PC-9 (cell line): ENCODE measurements around the gene PAQR4.

Source experiments
- EZH2 ChIP-seq: fragments of 200-600 bp; sonication (generic); IDR thresholded peaks from 2 replicates; pipeline ENCODE4 v1.8.0; 2017; ENCODE audit warnings: antibody characterized with exemption, low read depth
- TF ChIP-seq, protein P1 (sequence below): fragments of 200-600 bp; sonication (generic); conservative IDR thresholded peaks from 2 replicates; pipeline ENCODE4 v1.6.1; 2017; ENCODE audit warnings: mixed run types, antibody characterized with exemption, mild to moderate bottlenecking, moderate library complexity

DNA sequence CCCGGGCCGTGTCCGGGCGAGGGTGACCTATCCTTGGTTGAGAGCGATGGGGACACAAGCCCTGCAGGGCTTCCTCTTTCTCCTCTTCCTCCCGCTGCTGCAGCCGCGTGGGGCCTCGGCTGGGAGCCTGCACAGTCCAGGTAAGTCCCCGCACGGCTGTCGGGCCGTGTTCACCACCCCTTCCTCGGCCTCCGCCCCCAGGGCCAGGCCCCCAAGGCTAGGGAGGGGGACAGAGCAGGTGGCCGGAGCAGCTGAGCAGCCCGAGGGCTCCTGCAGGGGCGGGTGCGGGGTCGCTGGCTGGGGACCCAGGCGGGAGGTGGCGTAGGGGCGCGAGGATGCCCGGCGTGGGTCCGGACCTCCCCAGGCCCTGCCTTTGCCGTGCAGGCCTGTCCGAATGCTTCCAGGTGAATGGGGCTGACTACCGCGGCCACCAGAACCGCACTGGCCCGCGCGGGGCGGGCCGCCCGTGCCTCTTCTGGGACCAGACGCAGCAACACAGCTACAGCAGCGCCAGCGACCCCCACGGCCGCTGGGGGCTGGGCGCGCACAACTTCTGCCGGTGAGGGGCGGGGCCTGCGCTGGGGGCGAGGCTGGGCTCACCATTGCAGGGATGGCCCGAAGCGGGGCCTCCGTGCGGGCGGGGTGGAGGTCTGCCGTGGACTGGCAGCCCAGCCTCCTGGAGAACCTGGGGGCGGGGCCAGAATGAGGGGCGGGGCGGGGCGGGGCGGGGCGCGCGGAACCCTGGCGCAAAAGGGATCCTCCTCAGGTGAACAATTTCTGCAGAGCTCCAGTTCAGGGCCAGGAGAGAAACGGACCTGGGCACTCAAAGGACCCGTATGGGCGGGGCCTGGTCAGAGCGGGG lies 4.4 kb upstream of the PAQR4 start:
- TF ChIP-seq, protein P1, sequence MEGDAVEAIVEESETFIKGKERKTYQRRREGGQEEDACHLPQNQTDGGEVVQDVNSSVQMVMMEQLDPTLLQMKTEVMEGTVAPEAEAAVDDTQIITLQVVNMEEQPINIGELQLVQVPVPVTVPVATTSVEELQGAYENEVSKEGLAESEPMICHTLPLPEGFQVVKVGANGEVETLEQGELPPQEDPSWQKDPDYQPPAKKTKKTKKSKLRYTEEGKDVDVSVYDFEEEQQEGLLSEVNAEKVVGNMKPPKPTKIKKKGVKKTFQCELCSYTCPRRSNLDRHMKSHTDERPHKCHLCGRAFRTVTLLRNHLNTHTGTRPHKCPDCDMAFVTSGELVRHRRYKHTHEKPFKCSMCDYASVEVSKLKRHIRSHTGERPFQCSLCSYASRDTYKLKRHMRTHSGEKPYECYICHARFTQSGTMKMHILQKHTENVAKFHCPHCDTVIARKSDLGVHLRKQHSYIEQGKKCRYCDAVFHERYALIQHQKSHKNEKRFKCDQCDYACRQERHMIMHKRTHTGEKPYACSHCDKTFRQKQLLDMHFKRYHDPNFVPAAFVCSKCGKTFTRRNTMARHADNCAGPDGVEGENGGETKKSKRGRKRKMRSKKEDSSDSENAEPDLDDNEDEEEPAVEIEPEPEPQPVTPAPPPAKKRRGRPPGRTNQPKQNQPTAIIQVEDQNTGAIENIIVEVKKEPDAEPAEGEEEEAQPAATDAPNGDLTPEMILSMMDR: no peak
- TF ChIP-seq EZH2: no peak
